Activated CD4-positive, alpha-beta T cell treated with anti-CD3 and anti-CD28 coated beads for 36 hours (primary cell): ENCODE results near the gene CD247. TPM values are rescaled to one million over a fixed set of nuclear protein-coding genes. Genes with fewer than 3 reads are reported as not detected.

Experiments
- ATAC-seq: fragments of 200-7000 bp; cut with Tn5 transposase; one replicate; pipeline ENCODE4 v1.10.0; 2021; ENCODE audit warnings: mild to moderate bottlenecking, moderate library complexity
- CTCF ChIA-PET: fragments of 350-600 bp; sonication (Branson Sonifier 250); formaldehyde crosslinking; loops from one replicate; lab custom pipeline; 2021; ENCODE audit warnings: antibody characterized with exemption; lab: Charles Lee
- POLR2A ChIA-PET: fragments of 350-600 bp; sonication (Branson Sonifier 250); formaldehyde crosslinking; loops from one replicate; lab custom pipeline; 2021; ENCODE audit warnings: antibody characterized with exemption, inconsistent platforms; lab: Charles Lee
- DNase-seq: peaks from one replicate; pipeline ENCODE4 v3.0.0-alpha.2; 2020
- H3K27ac Mint-ChIP-seq: one replicate; pipeline ENCODE4 v1.8.0; 2021; ENCODE audit warnings: mixed read lengths
- H3K27me3 Mint-ChIP-seq: one replicate; pipeline ENCODE4 v1.8.0; 2021; ENCODE audit warnings: mixed read lengths
- H3K36me3 Mint-ChIP-seq: one replicate; pipeline ENCODE4 v1.8.0; 2021; ENCODE audit warnings: low read depth, mixed read lengths
- H3K4me1 Mint-ChIP-seq: one replicate; pipeline ENCODE4 v1.8.0; 2021; ENCODE audit warnings: mixed read lengths
- H3K4me3 Mint-ChIP-seq: one replicate; pipeline ENCODE4 v1.8.0; 2021; ENCODE audit warnings: mild to moderate bottlenecking, moderate library complexity, mixed read lengths
- H3K9me3 Mint-ChIP-seq: one replicate; pipeline ENCODE4 v1.8.0; 2021; ENCODE audit warnings: low read depth, mixed read lengths
- intact Hi-C, 2 experiments: fragments of 100-400 bp; cut with DNase I in 1 of 2; cut with micrococcal nuclease in 1 of 2; formaldehyde crosslinking; loops; one replicate each; pipeline versions ENCODE4 v1.14.2 to v1.15.1; 2022 to 2024; cut with DNase I, micrococcal nuclease
- total RNA-seq, 2 experiments: library from RNA; stranded (reverse); gene quantifications; one replicate each; pipeline ENCODE4 v1.2.3, GENCODE V29; 2021

CD247 gene
- total RNA-seq, 2 experiments from 2014 or later, result 149 TPM

DNA sequence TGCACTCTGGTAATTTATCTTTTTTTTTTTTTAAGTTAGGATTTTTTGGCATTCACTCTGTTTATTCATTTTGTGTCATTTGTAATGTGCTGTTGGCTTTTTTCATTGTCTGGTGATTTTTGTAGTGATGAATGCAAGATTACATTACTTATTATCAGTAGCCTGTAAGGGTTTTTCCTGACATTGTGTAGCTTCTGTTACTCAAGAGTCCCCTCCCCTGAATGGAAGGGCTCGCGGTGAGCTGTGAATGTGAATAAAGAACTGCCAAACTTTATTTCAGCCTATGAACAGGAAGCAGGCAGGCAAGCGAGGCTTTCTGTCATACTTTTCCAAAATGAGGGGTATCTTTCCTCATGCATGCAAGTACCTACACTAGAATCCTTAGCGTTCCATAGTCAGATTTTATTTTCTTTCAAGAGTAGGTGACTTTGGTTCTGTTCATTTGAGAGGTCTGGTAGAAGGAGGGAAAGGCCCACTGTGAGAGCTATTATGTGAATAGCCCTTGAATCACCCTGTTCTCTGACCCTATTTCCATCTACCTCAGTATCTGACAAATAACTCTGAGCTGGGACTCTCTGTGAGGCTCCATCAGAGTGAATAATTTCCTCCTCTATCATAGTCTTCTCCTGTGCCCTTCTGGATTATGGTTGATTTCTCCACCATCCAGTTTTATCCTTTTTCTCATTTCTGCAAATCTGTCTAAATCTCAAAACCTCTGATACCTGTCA is 114.0 kb downstream of the CD247 start:
- no peaks in the 10 kb centered on the region for H3K27me3 Mint-ChIP-seq
- no peak for DNase-seq
- H3K9me3 Mint-ChIP-seq, result no peaks in the 10 kb centered on the region
- intact Hi-C loops, result loop anchor here (1.0 to 10.0 kb wide), 4 partner anchors 12 to 283 kb away; no protein-coding TSS in a partner anchor
- no peaks in the 10 kb centered on the region for H3K4me1 Mint-ChIP-seq
- H3K36me3 Mint-ChIP-seq, result peaks cover 11% of the 10 kb centered on the region
- CTCF ChIA-PET, result interaction anchor here (1.4 to 3.9 kb wide), 4 partner anchors 130 to 341 kb away, joined by 3 to 41 read pairs (median 7); no protein-coding TSS in a partner anchor
- ATAC-seq, result no peak
- no peak overlapping the region for H3K4me3 Mint-ChIP-seq
- POLR2A ChIA-PET, result interaction anchor here (0.7 kb wide), 1 partner anchor 1418 kb away, joined by 3 read pairs; no protein-coding TSS in a partner anchor
- H3K27ac Mint-ChIP-seq, result no peak overlapping the region

DNA sequence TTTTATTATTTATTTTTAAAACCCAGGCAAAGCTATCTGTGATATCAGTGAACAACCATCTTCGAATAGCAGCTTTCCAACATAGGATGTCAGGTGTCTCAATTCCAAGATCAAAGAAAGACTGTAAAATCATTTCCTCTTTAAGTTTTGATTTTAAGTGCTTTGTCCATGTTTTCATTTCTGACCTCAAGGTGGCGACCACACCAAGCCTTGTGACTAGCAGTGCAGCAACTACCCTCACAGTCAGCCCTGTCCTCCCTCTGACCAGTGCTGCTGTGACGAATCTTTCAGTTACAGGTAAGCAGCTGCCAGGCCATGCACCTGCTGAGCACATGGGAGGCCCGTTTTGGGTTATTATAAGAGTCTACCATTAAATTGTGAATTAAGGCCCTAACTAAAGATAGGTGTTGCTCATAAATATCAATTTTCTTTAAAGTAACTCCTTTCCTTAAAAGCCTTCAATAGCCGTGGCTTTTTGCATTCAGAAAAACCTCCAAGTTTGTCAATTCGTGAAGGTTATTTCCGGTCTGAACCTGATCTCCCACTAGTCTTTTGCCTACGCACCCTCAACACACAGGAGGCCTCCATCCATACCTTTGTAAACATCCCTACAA is 117.0 kb downstream of the CD247 start:
- H3K27ac Mint-ChIP-seq, result no peak overlapping the region
- no peaks in the 10 kb centered on the region for H3K9me3 Mint-ChIP-seq
- ChIA-PET POLR2A (no interaction called here), CTCF (interaction anchor here (0.5 to 3.9 kb wide), 18 partner anchors 9 to 163 kb away, joined by 3 to 41 read pairs (median 4); partner anchors contain the start of genes CD247 and CREG1)
- H3K36me3 Mint-ChIP-seq, result peaks cover 20% of the 10 kb centered on the region
- intact Hi-C loops, result loop anchor here (1.0 to 10.0 kb wide), 5 partner anchors 41 to 286 kb away; no protein-coding TSS in a partner anchor
- no peaks in the 10 kb centered on the region for H3K4me1 Mint-ChIP-seq
- H3K27me3 Mint-ChIP-seq, result no peaks in the 10 kb centered on the region
- no peak overlapping the region for H3K4me3 Mint-ChIP-seq
- DNase-seq, result peak; percentile 64
- ATAC-seq, result peak; percentile 71

DNA sequence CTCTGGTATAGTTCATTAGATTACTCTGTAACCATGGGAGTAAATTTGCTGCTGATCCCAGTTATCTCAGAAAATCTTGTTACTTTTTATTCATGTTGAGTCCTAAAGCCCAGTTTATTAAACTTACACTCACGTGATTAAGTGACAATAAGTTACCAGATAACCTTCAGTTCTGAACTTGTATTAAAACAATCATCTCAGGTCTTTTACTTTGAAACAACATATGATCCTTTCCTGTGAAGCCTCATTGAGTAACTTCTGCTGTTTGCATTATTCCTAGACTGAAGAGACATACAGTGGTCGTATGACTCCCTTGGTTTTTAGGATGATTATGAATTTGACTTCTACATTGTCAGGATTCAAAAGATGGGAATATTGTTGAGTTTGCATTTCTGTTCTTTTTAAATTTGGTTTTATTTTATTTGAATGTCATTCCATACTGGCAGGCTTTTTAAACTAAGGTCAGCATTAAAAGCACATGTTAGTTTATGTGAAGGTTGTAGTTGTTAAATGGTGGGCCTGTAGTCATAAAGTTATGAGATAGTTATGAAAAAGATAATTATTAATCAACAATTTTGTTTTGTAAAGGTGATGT is 117.9 kb downstream of the CD247 start:
- Mint-ChIP-seq H3K36me3 (peaks cover 19% of the 10 kb centered on the region), H3K27ac (no peak overlapping the region), H3K4me1 (no peaks in the 10 kb centered on the region), H3K4me3 (no peak overlapping the region), H3K27me3 (no peaks in the 10 kb centered on the region), H3K9me3 (no peaks in the 10 kb centered on the region)
- ChIA-PET POLR2A (no interaction called here), CTCF (interaction anchor here (0.5 to 3.9 kb wide), 7 partner anchors 24 to 141 kb away, joined by 3 to 41 read pairs (median 6); partner anchors contain the start of gene CD247)
- intact Hi-C loops, result loop anchor here (5.0 to 10.0 kb wide), 3 partner anchors 42 to 287 kb away; no protein-coding TSS in a partner anchor
- ATAC-seq (no peak), DNase-seq (no peak)

DNA sequence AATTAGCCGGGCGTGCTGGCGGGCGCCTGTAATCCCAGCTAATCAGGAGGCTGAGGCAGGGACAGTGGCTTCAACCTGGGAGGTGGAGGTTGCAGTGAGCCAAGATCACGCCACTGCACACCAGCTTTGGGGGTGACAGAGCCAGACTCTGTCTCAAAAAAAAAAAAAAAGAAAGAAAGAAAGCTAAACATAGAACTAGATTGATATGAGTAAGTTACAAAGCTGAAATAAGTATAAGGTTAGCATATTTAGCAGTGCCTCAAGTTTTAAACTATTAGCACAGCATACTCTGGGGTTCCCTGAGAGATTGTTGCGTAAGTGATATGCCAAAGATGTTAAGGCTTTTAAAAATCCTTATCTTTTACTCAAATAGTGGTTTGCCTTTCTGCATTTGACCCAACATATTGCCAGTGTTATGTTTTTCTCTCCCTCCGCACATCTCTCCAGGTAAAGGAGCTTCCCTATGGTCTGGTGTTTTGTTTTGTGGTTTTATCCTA is 126.1 kb downstream of the CD247 start:
- POLR2A ChIA-PET, result no interaction called here
- no peaks in the 10 kb centered on the region for H3K27me3 Mint-ChIP-seq
- H3K27ac Mint-ChIP-seq, result no peak overlapping the region
- ATAC-seq (no peak), DNase-seq (no peak)
- no peaks in the 10 kb centered on the region for H3K9me3 Mint-ChIP-seq
- intact Hi-C loops, result no loop called here
- CTCF ChIA-PET, result interaction anchor here (0.6 to 1.6 kb wide), 5 partner anchors 9 to 145 kb away, joined by 3 to 11 read pairs (median 3); no protein-coding TSS in a partner anchor
- peaks cover 5% of the 10 kb centered on the region for H3K36me3 Mint-ChIP-seq
- H3K4me1 Mint-ChIP-seq, result peaks cover 3% of the 10 kb centered on the region
- no peak overlapping the region for H3K4me3 Mint-ChIP-seq

DNA sequence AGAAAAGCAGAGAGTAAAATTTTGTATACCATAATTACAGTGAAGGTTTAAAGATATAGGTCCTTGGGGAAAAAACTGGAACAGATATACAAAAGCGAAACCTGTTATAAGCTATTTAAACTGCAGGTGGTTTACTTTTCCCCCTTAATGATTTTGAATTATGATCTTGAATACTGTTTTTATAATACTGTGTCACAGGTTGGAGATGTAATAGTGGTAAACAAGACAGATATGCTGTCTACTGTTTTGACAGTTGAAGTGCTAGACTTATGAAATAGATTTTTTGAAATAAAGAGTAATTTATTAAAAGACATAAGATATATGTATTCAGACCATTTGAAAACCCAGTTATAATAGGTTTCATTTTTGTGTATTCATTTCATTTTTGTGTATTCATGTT is 129.4 kb downstream of the CD247 start:
- POLR2A ChIA-PET, result no interaction called here
- H3K27me3 Mint-ChIP-seq, result no peaks in the 10 kb centered on the region
- H3K27ac Mint-ChIP-seq, result no peak overlapping the region
- H3K9me3 Mint-ChIP-seq, result no peaks in the 10 kb centered on the region
- no peak for ATAC-seq
- CTCF ChIA-PET, result no interaction called here
- no peak overlapping the region for H3K4me3 Mint-ChIP-seq
- H3K4me1 Mint-ChIP-seq, result peaks cover 4% of the 10 kb centered on the region
- intact Hi-C loops, result no loop called here
- no peak for DNase-seq
- H3K36me3 Mint-ChIP-seq, result peaks cover 12% of the 10 kb centered on the region

DNA sequence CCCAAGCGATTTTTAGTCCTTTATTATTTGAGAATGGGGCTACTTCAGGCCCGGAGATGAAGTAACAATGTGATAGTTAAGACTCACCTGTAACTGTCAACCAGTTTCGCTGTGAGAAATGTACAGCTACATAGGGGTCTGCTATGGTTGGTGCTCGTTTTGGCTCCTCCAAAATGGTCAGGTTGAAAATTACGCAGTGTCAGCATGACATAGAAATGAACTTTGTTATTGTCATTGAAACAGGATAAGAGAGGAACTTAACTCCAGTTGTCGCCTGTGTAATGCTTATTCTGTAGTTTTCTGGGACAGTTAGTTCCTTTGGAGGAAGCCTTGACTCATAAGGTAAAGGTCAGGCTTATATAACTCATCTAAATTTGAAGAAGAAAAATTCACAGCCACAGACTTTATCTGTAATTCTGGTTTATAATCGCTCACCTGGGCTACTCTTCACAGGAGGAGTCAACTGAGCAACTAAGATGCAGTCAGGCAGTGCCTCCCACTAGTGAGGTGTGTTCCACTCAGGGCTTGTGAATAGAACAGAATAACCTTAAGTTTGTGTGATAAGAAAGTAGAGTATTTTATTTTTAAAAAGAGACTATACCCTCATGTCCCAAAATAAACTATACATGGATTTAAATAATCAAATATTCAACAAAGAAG is 130.9 kb downstream of the CD247 start:
- H3K36me3 Mint-ChIP-seq, result peaks cover 16% of the 10 kb centered on the region
- no peaks in the 10 kb centered on the region for H3K27me3 Mint-ChIP-seq
- ATAC-seq (peak; percentile 16), DNase-seq (no peak)
- intact Hi-C loops, result no loop called here
- H3K4me3 Mint-ChIP-seq, result no peak overlapping the region
- peaks cover 4% of the 10 kb centered on the region for H3K4me1 Mint-ChIP-seq
- H3K9me3 Mint-ChIP-seq, result no peaks in the 10 kb centered on the region
- no peak overlapping the region for H3K27ac Mint-ChIP-seq
- ChIA-PET POLR2A (no interaction called here), CTCF (interaction anchor here (1.0 kb wide), 2 partner anchors 120 to 152 kb away, joined by 3 to 4 read pairs; no protein-coding TSS in a partner anchor)

Other genes with a start within 250 kb of the CD247 start
- 1 to 10 TPM; 8.8 to 9.4 TPM for gene CREG1, start 35.2 kb upstream of the CD247 start, total RNA-seq
- gene RCSD1, start 111.7 kb upstream of the CD247 start, total RNA-seq, result 10 to 100 TPM; 59.9 to 62.0 TPM
- gene MPZL1, start 203.5 kb upstream of the CD247 start, total RNA-seq, result 10 to 100 TPM; 22.3 to 23.0 TPM